GM13977 (cell line): ENCODE measurements around the gene MAX.
"Not testable (repeated sequence)": the region's sequence is repeated elsewhere in the genome, so short reads cannot be mapped to it uniquely, and the experiment has no call there.

Source experiments
- DNase-seq: peaks from one replicate; pipeline ENCODE4 v3.0.0; 2012; ENCODE audit warnings: low spot score
- in situ Hi-C: fragments of 300-500 bp; cut with MboI; formaldehyde crosslinking; loops from one replicate; pipeline ENCODE4 v1.12.0; 2022; ENCODE audit warnings: low sequenced_read_pairs, low pct_unique_long_range_greater_than_20kb, mixed read lengths, inconsistent platforms; ENCODE audit not compliant: unreplicated experiment
- TF ChIP-seq, protein P1 (sequence below): IDR thresholded peaks from 2 replicates; pipeline ENCODE4 v1.5.1; 2012; ENCODE audit warnings: mild to moderate bottlenecking, control low read depth; ENCODE audit not compliant: insufficient read depth; ENCODE audit errors: extremely low read depth, missing control alignments

The MAX gene

DNA sequence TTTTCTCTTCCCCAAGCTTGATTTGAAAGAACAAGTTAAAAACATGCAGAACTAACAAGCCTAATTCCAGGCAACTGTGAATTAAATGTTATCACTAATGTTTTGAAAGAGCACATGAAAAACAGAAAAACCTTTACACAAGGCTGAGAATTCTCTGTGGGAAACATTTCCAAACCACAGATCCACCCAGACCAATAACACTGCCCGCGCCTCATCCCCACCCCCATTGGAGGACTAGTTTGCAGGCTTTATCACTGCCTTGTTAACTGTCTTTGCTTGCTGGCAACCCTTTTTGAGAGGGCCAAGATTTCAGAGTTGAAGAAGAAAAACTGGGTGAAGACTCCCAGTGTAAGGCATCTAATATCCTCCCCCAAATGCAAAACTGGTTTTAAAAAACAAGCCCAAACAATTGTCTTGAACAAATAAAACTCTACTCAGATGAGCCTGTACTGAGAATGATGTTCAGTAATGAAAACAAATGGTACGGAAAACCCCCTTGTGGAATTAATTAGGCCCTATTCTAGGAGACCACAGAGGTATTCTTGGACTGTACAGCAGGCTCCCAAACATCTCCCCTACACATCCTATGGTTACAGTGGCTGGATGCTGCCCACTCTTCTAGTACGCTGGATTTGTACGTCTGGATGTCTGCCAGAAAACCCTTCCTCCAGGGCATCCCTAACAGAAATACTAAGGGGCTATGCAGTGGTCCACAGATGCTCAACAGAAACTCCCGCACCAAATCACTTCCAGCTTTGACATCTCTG, 5.8 kb downstream of the MAX start:
- no peak for DNase-seq
- TF ChIP-seq, protein P1, sequence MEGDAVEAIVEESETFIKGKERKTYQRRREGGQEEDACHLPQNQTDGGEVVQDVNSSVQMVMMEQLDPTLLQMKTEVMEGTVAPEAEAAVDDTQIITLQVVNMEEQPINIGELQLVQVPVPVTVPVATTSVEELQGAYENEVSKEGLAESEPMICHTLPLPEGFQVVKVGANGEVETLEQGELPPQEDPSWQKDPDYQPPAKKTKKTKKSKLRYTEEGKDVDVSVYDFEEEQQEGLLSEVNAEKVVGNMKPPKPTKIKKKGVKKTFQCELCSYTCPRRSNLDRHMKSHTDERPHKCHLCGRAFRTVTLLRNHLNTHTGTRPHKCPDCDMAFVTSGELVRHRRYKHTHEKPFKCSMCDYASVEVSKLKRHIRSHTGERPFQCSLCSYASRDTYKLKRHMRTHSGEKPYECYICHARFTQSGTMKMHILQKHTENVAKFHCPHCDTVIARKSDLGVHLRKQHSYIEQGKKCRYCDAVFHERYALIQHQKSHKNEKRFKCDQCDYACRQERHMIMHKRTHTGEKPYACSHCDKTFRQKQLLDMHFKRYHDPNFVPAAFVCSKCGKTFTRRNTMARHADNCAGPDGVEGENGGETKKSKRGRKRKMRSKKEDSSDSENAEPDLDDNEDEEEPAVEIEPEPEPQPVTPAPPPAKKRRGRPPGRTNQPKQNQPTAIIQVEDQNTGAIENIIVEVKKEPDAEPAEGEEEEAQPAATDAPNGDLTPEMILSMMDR = no peak
- in situ Hi-C loops = no loop called here

GRCh38 chr14:65095633-65096205, 6.6 kb downstream of the MAX start:
- TF ChIP-seq, protein P1 = no peak
- no peak for DNase-seq
- in situ Hi-C loops = no loop called here

DNA sequence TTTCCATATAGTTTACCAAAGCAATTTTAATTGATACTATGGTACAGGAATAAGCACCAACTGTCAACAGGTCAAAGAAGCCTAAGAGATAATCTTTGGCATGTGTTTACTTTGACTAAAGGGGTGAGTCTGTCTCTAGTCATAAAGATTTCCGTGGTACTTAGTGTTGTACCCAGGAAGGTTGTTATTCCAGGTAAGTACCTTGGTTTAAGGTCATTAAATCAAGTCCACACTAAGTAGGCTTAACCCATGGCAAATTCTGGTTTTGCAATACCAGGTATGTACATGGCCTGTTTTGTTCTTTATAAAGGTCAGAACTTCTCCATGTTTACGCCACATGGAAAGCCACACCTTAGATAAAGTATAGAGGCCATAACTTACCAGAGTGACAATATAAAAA, 10.0 kb downstream of the MAX start:
- TF ChIP-seq, protein P1 = no peak
- no peak for DNase-seq
- in situ Hi-C loops = no loop called here

DNA sequence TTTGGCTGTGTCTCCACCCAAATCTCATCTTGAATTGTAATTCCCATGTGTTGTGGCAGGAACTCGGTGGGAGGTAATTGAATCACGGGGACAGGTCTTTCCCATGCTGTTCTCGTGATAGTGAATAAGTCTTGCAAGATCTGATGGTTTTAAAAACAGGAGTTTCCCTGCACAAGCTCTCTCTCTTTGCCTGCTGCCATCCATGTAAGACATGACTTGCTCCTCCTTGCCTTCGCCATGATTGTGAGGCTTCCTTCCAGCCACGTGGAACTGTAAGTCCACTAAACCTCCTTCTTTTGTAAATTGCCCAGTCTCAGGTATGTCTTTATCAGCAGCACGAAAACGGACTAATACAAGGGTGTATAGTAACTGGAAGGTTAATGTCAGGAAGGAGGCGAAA, 14.5 kb downstream of the MAX start:
- DNase-seq, in situ Hi-C loops: not testable (repeated sequence)

- DNase-seq, in situ Hi-C loops: not testable (repeated sequence)
Observed at GRCh38 chr14:65086686-65087085, 15.6 kb downstream of the MAX start.

GRCh38 chr14:65084554-65085505, 17.5 kb downstream of the MAX start:
- in situ Hi-C loops = no loop called here
- no peak for DNase-seq
- TF ChIP-seq, protein P1 = no peak

DNA sequence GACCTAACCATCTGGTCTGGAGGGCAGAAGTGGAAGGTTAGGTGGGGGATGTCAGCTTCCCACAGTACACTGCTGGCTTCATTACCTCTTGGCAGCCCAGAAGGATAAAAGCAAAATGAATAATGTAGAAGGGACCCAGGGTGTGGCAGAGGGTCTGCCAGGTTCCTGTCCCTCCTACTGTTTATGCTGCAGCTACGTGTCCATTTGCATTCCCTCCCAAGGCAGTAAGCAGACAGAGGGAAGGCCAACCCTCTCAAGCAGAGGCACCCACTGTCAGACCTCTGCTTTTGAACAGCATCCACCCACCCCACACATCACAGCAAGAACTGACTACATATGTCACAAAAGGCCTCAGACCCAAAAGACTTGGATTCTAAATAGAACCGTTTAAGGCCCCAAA, 19.4 kb downstream of the MAX start:
- no peak for DNase-seq
- in situ Hi-C loops = no loop called here
- TF ChIP-seq, protein P1 = no peak
